Brain pericyte (primary cell): ENCODE data around the gene KLK4.

ENCODE experiments used
- DNase-seq: peaks from one replicate; pipeline ENCODE4 v3.0.0-alpha.2; 2012; ENCODE audit warnings: low read depth, low spot score

Gene KLK4

GRCh38 chr19:50880241-50880640 is 31.0 kb downstream of the KLK4 start:
- no peak for DNase-seq

GRCh38 chr19:50878851-50879250 is 32.3 kb downstream of the KLK4 start:
- DNase-seq, result no peak

- no peak for DNase-seq
Observed at GRCh38 chr19:50877338-50877737, 33.9 kb downstream of the KLK4 start.

- DNase-seq, result no peak
Observed at GRCh38 chr19:50876456-50876855, 34.7 kb downstream of the KLK4 start.

- DNase-seq, result no peak
Observed at GRCh38 chr19:50875795-50876422, 35.3 kb downstream of the KLK4 start.

- DNase-seq, result no peak
Observed at GRCh38 chr19:50874211-50874610, 37.0 kb downstream of the KLK4 start.

GRCh38 chr19:50873056-50873455 is 38.1 kb downstream of the KLK4 start, which contains the start of gene KLK2:
Gene KLK2 (plus strand): TSS chr19:50873439. CDS start chr19:50873474, 35 bp downstream.
- DNase-seq, result no peak

GRCh38 chr19:50870417-50871089 is 40.6 kb downstream of the KLK4 start:
- DNase-seq, result no peak

- no peak for DNase-seq
Observed at GRCh38 chr19:50869479-50869878, 41.7 kb downstream of the KLK4 start.

GRCh38 chr19:50861496-50862286 is 49.5 kb downstream of the KLK4 start:
- DNase-seq, result no peak

- no peak for DNase-seq
Observed at GRCh38 chr19:50861010-50861409, 50.2 kb downstream of the KLK4 start.

- no peak for DNase-seq
Observed at GRCh38 chr19:50859849-50860248, 51.3 kb downstream of the KLK4 start.

GRCh38 chr19:50858886-50859285 is 52.3 kb downstream of the KLK4 start:
- no peak for DNase-seq

- no peak for DNase-seq
Observed at GRCh38 chr19:50857366-50857765, 53.8 kb downstream of the KLK4 start.
